Activated effector memory CD4-positive, alpha-beta T cell treated with anti-CD3 and anti-CD28 coated beads, Interleukin-2, amount 50 U/mL, for 16 hours (primary cell): ENCODE data around the gene CHD6.

Experiments used
- DNase-seq: peaks from one replicate; pipeline ENCODE4 v3.0.0-alpha.2; 2020

The CHD6 gene

DNA sequence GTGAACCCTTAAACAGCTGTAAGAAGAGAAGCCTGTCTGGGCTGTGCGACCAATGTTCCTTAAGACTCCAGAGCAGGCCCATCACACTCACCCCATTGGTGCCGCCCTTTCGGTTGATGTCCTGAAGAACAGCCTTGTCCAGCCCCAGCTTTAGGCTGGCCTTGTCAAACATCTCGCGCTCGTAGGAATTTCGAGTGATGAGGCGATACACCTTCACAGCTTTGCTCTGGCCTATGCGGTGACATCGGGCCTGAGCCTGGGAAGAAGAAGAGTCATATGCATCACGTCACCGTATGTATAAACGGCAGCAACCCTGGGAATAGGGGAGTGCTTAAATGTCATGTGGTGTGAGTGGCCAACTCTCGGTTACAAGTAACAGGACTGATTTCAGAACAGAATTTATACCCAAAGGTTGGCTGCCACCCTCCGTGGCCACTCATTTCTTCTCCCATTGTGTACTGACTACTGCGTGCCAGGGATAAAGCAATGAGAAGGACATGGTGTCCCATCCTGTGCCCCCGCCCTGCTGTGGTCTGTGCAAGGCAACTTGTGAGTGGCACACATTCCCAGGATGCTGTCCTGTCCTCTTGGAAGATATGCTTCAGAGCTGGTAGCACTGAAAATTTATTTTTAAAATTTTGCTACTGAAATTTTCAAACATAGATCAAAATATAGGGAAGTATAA lies 160.9 kb downstream of the CHD6 start:
- DNase-seq = no peak

DNA sequence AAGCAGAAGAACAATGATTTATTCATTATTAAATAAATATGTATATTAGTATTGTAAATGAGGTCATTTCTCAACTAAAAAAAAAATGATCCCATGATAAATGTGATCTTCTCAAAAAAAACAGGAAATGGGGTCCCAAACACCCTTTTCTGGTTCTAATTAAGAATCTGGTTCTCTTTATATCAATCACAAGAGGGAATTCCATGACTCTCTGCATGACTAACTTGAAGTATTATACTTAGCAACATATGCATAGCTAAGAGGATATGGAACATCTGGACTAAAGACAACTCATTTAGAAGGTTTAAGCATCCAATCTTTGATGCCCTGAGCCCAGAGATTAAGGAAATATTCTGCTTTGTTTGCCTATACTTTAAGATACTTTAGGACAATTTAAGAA lies 161.8 kb downstream of the CHD6 start:
- DNase-seq = no peak

DNA sequence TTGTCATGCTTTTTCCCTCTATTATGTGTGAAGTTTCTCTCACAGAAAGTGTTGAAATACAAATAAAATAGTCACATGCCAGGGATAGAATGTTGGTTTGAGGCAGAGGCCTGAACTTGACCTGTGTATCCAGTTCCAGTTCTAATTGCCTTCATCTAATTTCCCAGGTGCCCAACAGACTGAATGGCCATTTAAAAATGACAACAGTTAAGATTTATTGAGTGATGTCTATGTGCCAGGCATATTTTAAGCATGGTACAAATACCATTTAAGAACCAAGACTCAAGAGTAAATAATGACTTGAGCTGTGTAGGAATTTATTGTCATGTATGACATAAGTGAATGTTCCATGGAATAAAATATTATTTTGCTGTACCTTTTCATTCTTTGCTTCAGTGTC lies 163.9 kb downstream of the CHD6 start:
- DNase-seq = no peak

DNA sequence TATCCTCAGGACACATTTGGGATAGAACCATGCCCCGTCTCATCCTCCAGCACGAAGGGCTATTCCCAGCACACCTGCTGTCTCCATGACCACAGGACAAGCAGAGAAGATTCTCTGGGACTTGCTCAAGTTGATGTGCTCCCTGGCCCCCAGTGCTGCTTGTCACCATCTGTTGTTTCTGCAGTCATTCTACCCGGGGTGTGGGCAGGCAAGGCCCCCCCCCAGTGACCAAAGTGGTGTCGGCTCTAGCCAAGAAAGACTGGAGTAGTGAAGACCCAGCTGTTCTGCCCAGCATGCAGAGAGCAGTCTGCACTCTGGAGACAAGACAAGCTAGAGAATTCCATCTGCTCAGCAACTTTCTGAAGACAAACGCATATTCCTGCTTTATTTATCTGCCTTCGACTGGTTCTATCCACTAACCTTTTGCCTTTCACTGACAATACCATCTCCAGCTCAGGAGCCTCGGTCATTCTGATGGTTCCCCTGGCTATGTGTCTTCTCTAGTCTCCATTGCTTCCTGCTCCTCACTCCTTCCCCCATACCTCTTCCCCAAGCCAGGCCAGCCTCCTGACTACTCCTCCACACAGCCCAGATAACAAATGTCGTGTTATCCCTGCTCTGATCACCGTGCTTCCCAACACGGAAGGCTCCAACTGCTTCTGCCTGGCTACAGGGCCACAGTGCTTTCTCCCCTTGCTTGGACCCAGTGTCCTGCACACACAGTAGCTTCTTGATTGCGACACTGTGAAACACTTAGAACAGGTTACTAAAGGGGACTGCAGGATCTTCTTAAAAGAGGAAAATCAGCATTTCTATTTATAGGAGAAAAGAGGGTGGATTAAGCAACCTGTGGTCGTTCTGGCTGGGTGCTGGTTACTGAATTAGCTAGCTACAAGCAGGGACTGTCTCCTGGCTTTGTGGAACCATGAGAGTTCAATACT lies 164.9 kb downstream of the CHD6 start:
- no peak for DNase-seq

DNA sequence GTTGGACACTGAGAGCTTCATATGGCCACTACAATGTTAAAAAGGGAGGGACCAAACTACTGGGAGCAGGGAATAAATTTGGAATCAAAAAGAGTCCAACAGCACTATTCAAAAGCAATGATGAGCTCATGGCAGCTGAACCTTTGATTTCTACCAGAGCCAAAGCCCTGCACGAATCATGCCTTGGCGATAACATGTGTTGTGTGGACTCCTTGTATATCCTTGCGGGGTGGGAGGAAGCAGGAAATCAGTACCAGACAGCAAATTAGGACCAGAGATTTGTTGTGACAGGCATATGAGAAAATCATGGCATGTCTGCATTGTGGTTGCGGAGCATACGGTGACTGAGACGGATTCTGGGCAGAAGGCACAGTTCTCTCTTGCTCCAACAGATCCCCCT lies 166.0 kb downstream of the CHD6 start:
- no peak for DNase-seq

DNA sequence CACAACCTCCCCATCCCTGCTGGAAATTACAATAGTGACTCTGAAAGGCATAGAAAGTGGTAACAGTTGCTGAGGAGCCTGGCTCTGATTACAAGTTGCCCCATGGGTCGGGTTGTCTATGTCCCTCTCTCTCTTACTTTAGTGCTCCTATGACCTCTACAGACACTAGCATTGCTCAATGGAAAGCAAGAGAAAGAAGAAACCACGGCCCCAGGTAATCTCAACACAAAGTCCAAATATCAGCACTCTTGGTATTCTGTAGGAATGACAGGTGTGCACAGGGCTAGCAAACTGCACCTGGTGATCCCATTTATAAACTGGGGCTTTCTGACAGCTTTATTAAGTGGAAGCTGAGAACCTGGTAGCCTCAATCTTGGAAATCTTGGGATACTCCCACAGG lies 171.2 kb downstream of the CHD6 start:
- no peak for DNase-seq

DNA sequence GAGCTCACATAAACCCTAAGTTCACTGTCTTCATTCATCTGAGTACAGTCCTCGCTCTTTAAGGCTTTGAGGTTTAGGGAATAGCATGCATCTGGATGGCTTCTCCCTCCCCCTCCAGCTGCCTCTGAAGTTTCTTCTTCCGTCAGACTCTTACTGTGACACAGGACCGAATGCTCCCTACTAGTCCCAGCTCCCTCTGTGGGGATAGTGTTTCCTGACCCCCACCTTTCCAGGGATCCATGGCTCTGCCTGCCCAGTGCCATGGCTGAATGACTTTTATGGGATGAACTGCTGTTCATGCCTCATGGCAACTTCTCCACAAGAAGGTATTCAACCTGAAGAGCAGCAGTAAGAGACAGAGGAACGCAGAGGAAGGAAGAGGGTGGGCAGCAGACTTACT lies 171.7 kb downstream of the CHD6 start:
- no peak for DNase-seq

DNA sequence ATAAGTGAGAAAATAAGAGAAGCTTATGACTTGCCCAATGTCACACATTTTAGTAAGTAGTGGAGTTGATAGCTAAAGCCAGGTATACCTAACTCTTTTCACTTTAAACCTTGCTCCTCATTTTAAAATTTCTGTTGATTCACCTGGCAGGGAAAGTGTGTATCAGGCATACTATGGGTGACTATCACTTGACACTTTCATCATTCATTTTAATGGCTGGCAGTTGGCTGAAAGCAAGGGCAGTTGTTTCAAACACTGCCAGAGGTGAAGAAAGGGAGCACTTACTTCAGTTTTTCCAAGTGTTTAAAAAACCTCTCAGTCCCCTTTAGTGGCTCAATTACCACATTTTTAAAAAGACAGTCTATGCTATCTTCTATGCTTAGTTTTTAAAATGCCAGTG lies 173.4 kb downstream of the CHD6 start:
- DNase-seq = no peak

DNA sequence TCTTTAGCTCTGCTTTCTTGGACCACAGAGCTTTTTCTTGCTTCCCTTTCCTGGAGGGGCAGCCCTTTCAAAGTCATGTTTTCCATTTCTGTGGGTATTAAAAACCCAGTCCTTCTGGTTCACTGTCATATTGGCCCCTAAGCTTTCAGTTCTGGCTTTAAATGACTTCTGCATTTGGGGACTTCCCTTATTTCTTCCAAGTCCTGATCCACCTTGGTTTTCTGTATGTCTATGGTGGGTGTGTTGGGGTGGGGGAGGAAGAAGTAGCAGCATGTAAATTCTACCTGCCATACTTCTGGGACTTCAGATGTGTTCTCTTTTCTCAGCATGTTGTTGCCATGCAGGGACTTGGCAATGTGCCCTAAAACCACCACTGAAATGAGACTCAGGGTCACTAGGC lies 174.5 kb downstream of the CHD6 start:
- no peak for DNase-seq

DNA sequence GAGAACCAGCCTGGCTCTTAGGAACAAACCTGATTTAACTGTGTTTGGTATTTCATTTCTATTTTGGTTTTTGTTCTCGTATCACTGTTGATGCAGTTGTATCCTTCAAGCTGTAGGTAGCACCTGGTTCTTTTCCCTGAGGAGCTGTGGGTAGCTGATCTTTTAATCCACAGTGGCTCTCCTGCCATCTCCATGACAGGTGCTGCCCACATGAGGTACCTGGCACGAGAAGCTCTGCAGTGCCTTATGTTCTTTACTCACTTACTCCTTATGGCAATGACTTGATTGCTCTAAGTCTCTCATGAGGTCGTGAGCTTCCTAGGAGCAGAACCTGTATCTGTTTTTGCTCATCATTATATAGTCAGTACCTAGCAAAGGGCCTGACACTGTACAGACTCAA lies 177.3 kb downstream of the CHD6 start:
- no peak for DNase-seq

DNA sequence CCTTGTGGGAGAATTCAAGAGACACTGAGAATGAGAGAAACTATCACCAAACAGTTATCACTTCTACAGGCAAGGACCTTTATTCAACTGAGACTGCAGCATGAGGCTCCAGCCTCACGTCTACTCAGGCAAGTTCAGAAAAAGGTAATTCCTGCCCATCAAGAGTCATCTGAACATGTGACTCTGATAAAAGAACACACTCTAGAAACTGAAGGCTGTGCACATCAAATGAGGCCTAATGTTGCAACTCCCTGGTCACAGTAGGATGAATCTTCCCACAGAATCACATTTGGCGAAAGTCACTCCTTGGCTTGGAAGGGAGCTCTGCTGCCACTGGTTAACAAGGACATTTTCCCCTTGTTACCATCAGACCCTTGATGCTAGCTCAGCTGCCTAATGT lies 180.3 kb downstream of the CHD6 start:
- DNase-seq = no peak

DNA sequence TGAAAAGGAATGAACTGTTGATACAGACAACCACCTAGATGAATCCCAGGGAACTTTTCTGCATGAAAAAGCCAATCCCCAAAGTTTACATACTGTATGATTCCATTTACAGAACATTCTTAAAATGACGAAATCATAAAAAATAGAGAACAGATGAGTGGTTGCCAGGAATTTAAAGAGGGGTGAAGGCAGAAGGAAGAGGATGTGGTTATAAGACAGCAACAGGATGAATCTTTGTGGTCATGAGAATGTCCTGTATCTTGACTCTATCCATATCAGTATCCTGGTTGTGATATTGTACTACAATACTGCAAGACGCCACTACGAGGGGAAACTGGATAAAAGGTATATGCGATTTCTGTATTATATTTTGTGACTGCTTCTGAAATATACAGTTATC lies 181.5 kb downstream of the CHD6 start:
- DNase-seq = no peak

DNA sequence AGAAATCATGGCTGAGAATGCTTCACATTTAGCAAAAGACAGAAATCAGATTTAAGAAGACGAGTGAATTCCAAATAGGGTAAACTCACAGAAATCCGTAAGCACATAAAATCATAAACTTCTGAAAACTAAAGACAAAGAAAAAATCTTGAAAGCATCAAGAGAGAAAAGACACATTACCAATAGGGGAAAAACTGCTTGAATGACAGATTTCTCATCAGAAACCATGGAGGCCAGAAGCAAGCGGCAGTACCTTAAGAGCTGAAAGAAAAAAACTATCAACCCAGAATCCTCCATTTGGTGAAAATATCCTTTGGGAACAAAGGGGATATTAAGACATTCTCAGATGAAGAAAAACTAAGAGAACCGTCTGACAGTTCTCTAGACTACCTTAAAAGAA lies 185.0 kb downstream of the CHD6 start:
- no peak for DNase-seq

DNA sequence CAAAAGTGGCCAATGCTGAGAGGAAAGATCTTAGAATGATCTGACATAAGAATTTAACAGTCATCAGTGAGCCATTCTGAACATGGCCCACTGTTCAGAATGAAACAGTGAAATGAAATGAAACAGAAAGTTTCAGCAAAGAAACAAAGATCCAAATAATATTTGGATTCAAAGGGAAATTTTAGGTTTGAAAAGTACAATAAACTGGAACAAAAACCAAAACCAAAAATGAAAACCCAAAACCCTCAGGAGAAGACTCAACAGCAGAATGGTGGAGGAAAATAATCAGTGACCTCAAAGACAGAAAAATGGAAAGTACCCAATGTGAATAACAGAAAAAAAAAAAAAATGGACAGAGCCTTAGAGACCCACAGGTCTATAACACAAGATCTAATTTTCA lies 185.4 kb downstream of the CHD6 start:
- DNase-seq = no peak

DNA sequence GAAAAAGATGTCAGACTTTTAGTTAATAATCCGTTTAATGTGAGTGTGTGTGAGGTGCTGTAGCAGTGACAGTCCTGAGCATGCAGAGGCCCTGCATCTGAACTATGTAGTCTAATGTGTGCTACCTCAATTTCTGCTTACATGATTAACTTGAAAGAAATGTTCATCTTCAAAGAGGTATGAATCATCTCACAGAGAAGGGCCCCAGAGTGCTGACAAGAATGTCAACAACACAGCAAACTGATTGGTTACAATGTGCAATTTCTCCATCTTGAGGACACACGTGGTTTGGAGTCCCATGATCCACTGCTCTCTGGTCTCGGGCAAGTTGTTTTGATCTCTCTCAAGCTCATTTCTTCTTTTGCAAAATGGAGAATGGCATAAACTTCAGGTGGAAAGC lies 189.9 kb downstream of the CHD6 start:
- DNase-seq = no peak

DNA sequence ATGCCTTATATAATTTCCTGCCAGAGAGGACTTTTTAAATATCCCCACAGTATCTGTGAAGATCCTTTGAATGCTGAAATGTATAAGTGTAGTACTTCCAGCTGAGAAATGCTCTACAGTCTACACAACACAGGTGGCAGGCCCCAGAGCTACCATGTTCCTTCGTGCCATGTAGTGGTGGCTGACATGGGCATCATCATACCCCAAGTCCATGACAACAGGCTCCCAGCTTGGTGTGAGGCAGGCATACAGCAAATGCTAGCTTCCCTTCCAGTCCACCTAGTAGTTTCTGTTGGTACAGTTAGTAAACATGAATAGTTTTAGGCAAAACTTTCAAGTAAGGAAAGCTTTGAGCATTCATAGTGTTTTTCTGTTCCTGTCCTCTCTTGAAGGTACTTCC lies 190.3 kb downstream of the CHD6 start:
- no peak for DNase-seq

DNA sequence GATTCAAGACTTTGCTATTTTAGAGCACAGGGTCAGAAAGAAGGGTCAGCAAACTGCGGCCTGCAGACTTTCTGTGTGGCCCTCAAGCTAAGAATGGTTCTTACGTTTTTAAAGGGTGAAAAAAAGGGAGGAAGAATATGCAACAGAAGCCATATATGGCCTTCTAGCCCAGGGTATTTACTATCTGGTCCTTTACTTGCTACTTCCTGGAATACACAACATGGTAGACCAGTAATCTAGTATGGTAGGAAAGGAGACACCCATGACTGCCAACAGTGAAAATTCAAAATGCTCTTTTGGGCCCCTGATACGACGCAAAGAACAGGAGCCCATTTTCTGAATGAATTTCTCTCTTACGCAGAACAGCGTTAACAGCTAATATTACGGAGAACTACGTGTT lies 191.2 kb downstream of the CHD6 start:
- DNase-seq = no peak

DNA sequence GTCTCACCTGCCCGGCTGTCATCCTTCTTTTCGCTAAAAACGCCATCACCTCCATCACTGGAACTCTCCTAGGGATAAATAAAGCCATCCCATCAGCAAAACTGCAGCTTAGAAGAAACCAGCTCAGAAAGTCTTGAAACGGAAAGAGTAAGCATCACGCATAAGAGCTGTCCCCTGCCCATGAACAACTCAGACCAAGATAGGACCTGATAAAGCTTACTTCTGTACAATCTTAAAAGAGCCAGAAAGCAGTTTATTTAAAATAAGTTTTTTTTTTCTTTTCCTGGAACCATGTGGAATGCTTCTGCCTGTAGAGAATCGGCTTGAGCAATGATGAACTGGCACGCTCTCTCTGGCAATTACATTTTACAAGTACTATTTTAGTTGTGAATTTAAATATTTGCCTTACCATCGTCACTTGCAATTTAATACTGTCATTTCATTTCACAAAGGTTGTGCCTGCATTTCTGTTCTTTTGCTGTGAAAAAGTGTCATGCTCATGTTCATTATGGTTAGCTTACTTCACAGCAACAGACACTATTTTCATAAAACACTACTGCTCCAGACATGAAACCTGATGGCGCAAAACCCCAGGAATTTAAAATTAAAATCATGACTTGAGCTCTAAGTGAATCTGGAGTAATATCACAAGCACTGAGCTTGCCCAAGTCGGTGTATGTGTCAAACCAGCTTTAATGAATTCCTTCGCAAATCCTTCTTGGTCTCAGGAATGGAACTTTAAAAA lies 191.9 kb downstream of the CHD6 start:
- DNase-seq = no peak

DNA sequence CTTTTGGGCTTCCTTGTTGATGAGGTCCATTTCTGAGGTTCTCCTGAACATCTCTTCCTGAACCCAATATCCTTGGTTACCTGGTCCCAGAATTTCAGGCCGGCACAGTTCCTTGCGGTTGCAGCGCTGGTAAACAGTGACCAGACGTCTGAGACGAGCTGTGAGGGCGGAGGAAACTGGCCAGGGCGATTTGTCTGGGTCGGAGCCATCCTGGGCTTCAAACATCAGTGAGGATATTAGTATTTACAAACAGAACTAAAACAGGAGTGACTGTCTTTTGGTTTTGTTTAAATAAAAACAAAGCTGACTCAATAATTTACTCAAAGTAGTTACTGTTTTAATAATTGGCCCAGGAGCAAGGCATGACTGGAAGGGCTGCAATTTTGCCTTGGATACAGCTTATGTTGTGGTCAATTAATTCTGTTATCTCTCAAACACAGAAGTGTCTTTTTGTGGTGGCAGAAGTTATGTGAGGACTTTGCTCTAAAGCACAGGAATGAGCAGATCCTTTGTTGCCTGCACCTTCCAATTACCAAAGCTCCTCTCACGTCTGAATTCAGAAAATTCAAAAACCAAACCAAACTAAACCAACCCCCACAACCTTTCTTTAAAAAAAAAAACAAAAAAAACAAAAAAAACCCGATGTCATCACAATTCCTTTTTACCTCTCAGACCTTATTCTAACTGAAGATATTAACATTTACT lies 192.8 kb downstream of the CHD6 start:
- no peak for DNase-seq

DNA sequence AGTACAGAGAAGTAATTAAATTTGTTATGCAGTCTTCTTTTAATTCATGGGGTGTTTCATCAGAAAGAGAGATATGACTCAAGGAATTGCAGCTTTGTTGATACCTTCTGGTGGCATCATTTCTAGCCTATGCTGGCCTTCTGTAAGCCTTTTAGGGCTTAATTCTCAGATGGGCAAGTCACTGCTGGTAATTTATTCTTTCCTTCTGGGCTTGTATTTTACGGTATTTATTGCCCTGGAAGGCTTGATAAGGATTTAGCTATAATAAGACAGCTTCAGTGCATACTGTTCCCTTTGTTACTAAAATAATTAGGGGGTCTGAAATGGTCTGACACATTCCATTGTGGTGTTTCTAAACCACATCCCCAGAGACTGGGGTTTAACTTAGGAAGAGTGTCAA lies 193.6 kb downstream of the CHD6 start:
- no peak for DNase-seq

DNA sequence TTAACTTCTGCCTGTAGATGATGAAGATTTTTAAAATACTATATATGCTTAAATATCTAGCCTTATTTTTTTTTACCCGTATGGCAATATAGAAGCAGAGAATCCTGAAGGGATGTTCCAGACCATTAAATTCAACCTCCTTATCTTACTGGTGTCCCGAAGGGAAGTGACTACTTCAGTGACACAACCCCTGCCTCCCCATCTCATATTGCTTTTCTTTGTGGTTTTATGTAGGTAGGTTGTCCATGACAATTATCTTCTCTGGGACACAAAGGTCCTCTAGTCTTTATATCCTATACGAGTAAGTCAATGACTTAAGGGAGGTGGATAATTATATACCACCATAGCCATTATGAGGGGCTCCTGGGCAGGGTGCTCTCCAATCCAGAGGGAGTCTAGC lies 194.2 kb downstream of the CHD6 start:
- no peak for DNase-seq

DNA sequence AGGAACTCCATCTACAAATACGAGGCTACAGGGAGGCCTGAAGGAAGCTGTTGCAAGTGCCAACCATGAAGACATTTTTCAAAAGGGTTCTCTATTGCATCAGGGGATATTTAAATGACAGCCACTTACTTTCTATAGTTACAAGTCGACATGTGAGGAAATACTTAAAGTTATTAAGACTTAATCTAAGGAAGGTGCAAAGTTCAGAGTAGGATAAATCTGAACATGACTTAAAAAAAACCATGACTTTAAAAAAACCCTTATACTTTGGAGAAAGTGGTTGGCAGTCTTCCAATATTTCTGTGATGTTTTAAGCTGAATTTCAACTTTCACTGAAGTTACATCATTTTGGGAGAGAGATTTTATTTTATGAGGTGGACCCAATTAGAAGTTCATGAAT lies 195.2 kb downstream of the CHD6 start:
- no peak for DNase-seq

DNA sequence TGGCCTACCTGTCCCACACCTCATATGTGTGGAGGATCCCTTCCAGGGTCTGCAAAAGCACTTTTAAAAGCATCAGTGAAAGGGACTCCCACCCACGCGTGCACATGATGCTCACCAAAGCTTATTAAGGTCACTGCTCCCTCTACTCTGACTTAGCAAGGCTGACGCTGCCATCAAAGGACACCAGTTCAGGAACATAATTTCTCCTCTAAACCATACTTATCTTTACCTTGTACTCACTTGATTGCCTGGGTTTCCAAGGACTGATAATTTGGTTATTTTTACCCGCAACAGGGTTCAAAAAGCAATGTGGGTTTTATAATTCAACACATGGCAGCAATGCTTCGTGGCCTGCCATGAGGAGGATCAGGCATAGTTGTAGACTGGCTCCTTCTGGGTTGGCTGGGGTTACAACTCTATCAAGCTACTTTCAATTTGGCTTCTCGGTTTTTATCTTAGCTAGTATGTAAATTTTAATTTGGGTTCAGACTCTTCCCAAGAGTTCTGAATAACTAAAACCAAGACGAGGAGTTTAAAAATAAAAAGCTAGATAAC lies 199.4 kb downstream of the CHD6 start:
- DNase-seq = no peak
